PC-3 (cell line): Measurements from ENCODE around the gene IDH3G. TPM values are rescaled to one million over a fixed set of nuclear protein-coding genes. Genes with fewer than 3 reads are reported as not detected.
A peak's percentile ranks its signal among the peaks of the same experiment; 100 is the strongest.
"Not testable (repeated sequence)": the region's sequence is repeated elsewhere in the genome, so short reads cannot be mapped to it uniquely, and the experiment has no call there.

Experiments used
- ATAC-seq: fragments of 200-7000 bp; cut with Tn5 transposase; 2 replicates; pipeline ENCODE4 v1.9.1; 2020; ENCODE audit warnings: mild to moderate bottlenecking, moderate library complexity
- BruUV-seq: library from RNA; stranded (reverse); fragments of 400-500 nt; replicated peaks from 2 replicates; lab custom pipeline; 2021; lab: Mats Ljungman, UMichigan
- CTCF ChIA-PET: fragments of 300-600 bp; sonication (Branson Sonifier 250); formaldehyde crosslinking; loops from one replicate; lab custom pipeline; 2022; ENCODE audit warnings: antibody characterized with exemption; lab: Charles Lee
- POLR2A ChIA-PET: fragments of 300-600 bp; sonication (Branson Sonifier 250); formaldehyde crosslinking; loops from one replicate; lab custom pipeline; 2022; ENCODE audit warnings: antibody characterized with exemption; ENCODE audit not compliant: unreplicated experiment; lab: Charles Lee
- DNase-seq: peaks from one replicate; pipeline ENCODE4 v3.0.0-alpha.2; 2015
- H2AFZ ChIP-seq: fragments of 300-600 bp; sonication (generic); 2 replicates; pipeline ENCODE4 v1.6.0; 2016; ENCODE audit warnings: antibody characterized with exemption, low read length
- H3F3A ChIP-seq: fragments of 300-600 bp; sonication (generic); one replicate; pipeline ENCODE4 v1.6.0; 2017; ENCODE audit warnings: antibody characterized with exemption, low read length, control low read depth, mild to moderate bottlenecking; ENCODE audit not compliant: unreplicated experiment
- H3K27ac ChIP-seq: fragments of 300-600 bp; sonication (generic); 2 replicates; pipeline ENCODE4 v1.5.1; 2016; ENCODE audit warnings: mild to moderate bottlenecking, low read length
- H3K27me3 ChIP-seq: fragments of 300-600 bp; sonication (generic); 2 replicates; pipeline ENCODE4 v1.6.1; 2016; ENCODE audit warnings: low read length, mixed read lengths
- H3K36me3 ChIP-seq: fragments of 300-600 bp; sonication (generic); 2 replicates; pipeline ENCODE4 v1.6.1; 2016; ENCODE audit warnings: low read depth, mixed run types, low read length, mixed read lengths
- H3K4me1 ChIP-seq: fragments of 300-600 bp; sonication (generic); 2 replicates; pipeline ENCODE4 v1.5.1; 2016; ENCODE audit warnings: low read length; ENCODE audit not compliant: insufficient read depth
- H3K4me2 ChIP-seq: fragments of 300-600 bp; sonication (generic); 2 replicates; pipeline ENCODE4 v1.6.0; 2016; ENCODE audit warnings: low read length
- H3K4me3 ChIP-seq: fragments of 300-600 bp; sonication (generic); 2 replicates; pipeline ENCODE4 v1.5.1; 2016; ENCODE audit warnings: mild to moderate bottlenecking, low read length, mixed read lengths
- H3K79me2 ChIP-seq: fragments of 300-600 bp; sonication (generic); 2 replicates; pipeline ENCODE4 v1.6.1; 2017; ENCODE audit warnings: low read length, mixed read lengths
- H3K9ac ChIP-seq: fragments of 300-600 bp; sonication (generic); 2 replicates; pipeline ENCODE4 v1.6.0; 2016; ENCODE audit warnings: mild to moderate bottlenecking, low read length
- H3K9me2 ChIP-seq: fragments of 300-600 bp; sonication (generic); replicated peaks from 2 replicates; pipeline ENCODE4 v1.6.1; 2016; ENCODE audit warnings: mixed run types, low read length, mixed read lengths
- H3K9me3 ChIP-seq: fragments of 300-600 bp; sonication (generic); 2 replicates; pipeline ENCODE4 v1.6.1; 2016; ENCODE audit warnings: low read length, mixed read lengths
- H4K20me1 ChIP-seq: fragments of 300-600 bp; sonication (generic); 2 replicates; pipeline ENCODE4 v1.6.1; 2016; ENCODE audit warnings: low read length, mixed read lengths
- EZH2 ChIP-seq: fragments of 300-600 bp; sonication (generic); IDR thresholded peaks from one replicate; pipeline ENCODE4 v1.6.1; 2017; ENCODE audit warnings: antibody characterized with exemption, mild to moderate bottlenecking, low read length; ENCODE audit not compliant: unreplicated experiment
- EZH2phosphoT487 ChIP-seq: fragments of 300-600 bp; sonication (generic); IDR thresholded peaks from 2 replicates; pipeline ENCODE4 v1.6.1; 2018; ENCODE audit warnings: mild to moderate bottlenecking, antibody characterized with exemption, low read length, borderline replicate concordance
- intact Hi-C: fragments of 100-400 bp; cut with micrococcal nuclease; formaldehyde crosslinking; loops from 2 replicates; pipeline ENCODE4 v1.9.0; 2023
- total RNA-seq: library from RNA; depleted of rRNA; stranded (reverse); fragments of >200 nt; gene quantifications from 2 replicates; pipeline ENCODE4 v1.2.3, GENCODE V29; 2014
- TF ChIP-seq, protein P1 (sequence below): fragments of 300-600 bp; sonication (generic); conservative IDR thresholded peaks from 2 replicates; pipeline ENCODE4 v1.5.1; 2017; ENCODE audit warnings: antibody characterized with exemption, low read depth, mild to moderate bottlenecking, low read length

The IDH3G gene
- total RNA-seq, 1 experiment from 2014 or later = 104 TPM

DNA sequence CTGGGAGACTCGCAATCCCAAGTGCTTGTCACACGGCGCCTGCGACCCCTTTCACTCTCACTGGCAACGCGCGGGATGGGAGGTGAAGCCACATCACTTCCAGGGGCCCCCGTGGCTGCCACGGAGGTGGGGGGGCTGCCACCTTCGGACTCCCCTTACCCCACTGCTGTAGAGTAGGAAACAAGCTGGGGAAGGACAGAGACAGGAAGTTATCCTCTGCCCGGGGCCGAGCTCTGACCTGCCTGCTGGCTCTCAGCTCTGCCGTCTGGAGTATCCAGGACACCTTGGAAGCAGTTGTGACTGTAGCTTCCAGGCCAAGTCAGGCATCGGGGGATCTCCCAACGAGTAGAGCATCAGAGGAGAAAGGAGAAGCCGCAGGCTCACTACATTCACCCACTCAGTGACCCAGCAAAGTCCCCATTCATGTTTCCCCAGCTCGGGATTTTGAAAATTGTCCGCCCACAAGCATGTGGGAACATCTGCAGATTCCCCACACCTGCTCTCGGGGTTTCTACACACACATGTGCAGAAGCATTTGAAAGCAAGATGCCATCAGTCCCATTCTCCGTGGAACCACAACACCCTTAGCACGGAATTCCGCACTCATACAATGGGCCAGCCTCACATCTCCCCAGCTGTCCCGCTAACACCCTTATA lies 25.3 kb upstream of the IDH3G start:
- Histone ChIP-seq H4K20me1 (no peaks in the 10 kb centered on the region), H3K27me3 (no peaks in the 10 kb centered on the region), H3K4me3 (peak overlapping the region; percentile 59), H3K79me2 (no peaks in the 10 kb centered on the region), H3K4me2 (peak overlapping the region; percentile 88), H3K4me1 (no peaks in the 10 kb centered on the region; the same call in 1 of the 2 replicates), H3K9me2 (no peaks in the 10 kb centered on the region), H3F3A (no peaks in the 10 kb centered on the region), H3K27ac (no peak overlapping the region), H3K9me3 (no peaks in the 10 kb centered on the region), H2AFZ (peak overlapping the region; percentile 80), H3K36me3 (no peaks in the 10 kb centered on the region), H3K9ac (no peak overlapping the region)
- ChIA-PET POLR2A (no interaction called here), CTCF (no interaction called here)
- TF ChIP-seq EZH2 = no peak
- TF ChIP-seq EZH2phosphoT487 = no peak
- TF ChIP-seq, protein P1, sequence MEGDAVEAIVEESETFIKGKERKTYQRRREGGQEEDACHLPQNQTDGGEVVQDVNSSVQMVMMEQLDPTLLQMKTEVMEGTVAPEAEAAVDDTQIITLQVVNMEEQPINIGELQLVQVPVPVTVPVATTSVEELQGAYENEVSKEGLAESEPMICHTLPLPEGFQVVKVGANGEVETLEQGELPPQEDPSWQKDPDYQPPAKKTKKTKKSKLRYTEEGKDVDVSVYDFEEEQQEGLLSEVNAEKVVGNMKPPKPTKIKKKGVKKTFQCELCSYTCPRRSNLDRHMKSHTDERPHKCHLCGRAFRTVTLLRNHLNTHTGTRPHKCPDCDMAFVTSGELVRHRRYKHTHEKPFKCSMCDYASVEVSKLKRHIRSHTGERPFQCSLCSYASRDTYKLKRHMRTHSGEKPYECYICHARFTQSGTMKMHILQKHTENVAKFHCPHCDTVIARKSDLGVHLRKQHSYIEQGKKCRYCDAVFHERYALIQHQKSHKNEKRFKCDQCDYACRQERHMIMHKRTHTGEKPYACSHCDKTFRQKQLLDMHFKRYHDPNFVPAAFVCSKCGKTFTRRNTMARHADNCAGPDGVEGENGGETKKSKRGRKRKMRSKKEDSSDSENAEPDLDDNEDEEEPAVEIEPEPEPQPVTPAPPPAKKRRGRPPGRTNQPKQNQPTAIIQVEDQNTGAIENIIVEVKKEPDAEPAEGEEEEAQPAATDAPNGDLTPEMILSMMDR = no peak
- no peak for DNase-seq
- peak; percentile 58 for ATAC-seq
- no TSS peak for BruUV-seq
- intact Hi-C loops = no loop called here

GRCh38 chrX:153818571-153819383 lies 24.6 kb upstream of the IDH3G start:
- Histone ChIP-seq H3K79me2 (no peaks in the 10 kb centered on the region), H3K4me3 (peak overlapping the region; percentile 59), H3K36me3 (no peaks in the 10 kb centered on the region), H3K4me1 (no peaks in the 10 kb centered on the region; the same call in 1 of the 2 replicates), H3K27ac (no peak overlapping the region), H3K9me3 (no peaks in the 10 kb centered on the region), H3K4me2 (peak overlapping the region; percentile 88), H3F3A (no peaks in the 10 kb centered on the region), H3K9ac (no peak overlapping the region), H2AFZ (peak overlapping the region; percentile 80), H4K20me1 (no peaks in the 10 kb centered on the region), H3K27me3 (no peaks in the 10 kb centered on the region), H3K9me2 (no peaks in the 10 kb centered on the region)
- DNase-seq = peak; percentile 24
- BruUV-seq = no TSS peak
- ChIA-PET POLR2A (no interaction called here), CTCF (no interaction called here)
- TF ChIP-seq, protein P1 = no peak
- TF ChIP-seq EZH2 (no peak), EZH2phosphoT487 (no peak)
- intact Hi-C loops = no loop called here
- ATAC-seq = peak; percentile 80

DNA sequence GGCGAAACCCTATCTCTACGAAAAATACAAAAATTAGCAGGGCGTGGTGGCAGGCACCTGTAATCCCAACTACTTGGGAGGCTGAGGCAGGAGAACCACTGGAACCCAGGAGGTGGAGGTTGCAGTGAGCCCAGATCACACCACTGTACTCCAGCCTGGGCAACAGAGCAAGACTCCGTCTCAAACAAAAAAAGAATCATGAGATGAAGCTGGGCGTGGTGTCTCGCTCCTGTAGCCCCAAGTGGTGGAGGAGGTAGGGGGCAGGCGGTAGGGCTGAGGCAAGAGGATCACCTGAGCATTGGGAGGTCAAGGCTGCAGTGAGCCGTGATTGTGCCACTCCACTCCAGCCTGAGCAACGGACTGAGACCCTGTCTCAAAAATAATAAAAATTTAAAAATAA lies 23.9 kb upstream of the IDH3G start:
- POLR2A ChIA-PET, H3K4me2 ChIP-seq, intact Hi-C loops, H3K27me3 ChIP-seq, H4K20me1 ChIP-seq, CTCF ChIA-PET, H3K36me3 ChIP-seq, H3K79me2 ChIP-seq, H3K27ac ChIP-seq, H3K9ac ChIP-seq, ATAC-seq, H3F3A ChIP-seq, H3K4me3 ChIP-seq, H2AFZ ChIP-seq, H3K9me2 ChIP-seq, DNase-seq, BruUV-seq, H3K9me3 ChIP-seq, H3K4me1 ChIP-seq: not testable (repeated sequence)
